HT-29 (cell line): ENCODE measurements around the gene ZP1. TPM values are rescaled to one million over a fixed set of nuclear protein-coding genes. Genes with fewer than 3 reads are reported as not detected.

Source experiments
- DNase-seq: peaks from one replicate; pipeline ENCODE4 v3.0.0-alpha.2; 2015; ENCODE audit warnings: low spot score
- total RNA-seq: library from RNA; depleted of rRNA; stranded (reverse); fragments of >200 nt; shearing (Covaris generic); gene quantifications from 2 replicates; pipeline ENCODE4 v1.2.3, GENCODE V29; 2014; rRNA removed

Gene ZP1
- total RNA-seq, 1 experiment from 2014 or later, result not detected

GRCh38 chr11:60922906-60923305 is 55.6 kb downstream of the ZP1 start:
- no peak for DNase-seq

- DNase-seq, result no peak
Measured at GRCh38 chr11:60923326-60923725, 56.0 kb downstream of the ZP1 start.

- DNase-seq, result no peak
Measured at GRCh38 chr11:60923800-60924109, 56.4 kb downstream of the ZP1 start.

GRCh38 chr11:60924110-60924905 is 57.0 kb downstream of the ZP1 start, which contains the start of gene TMEM132A:
TSS of gene TMEM132A (plus strand) at chr11:60924460. CDS start at chr11:60924634, 174 bp downstream.
- peak; percentile 80 for DNase-seq

Other genes starting within 250 kb of the ZP1 start
- gene MS4A8, start 167.9 kb upstream of the ZP1 start, total RNA-seq, result not detected in 2 replicates
- not detected in 2 replicates for gene MS4A18, start 142.8 kb upstream of the ZP1 start, total RNA-seq
- gene MS4A15, start 110.7 kb upstream of the ZP1 start, total RNA-seq, result not detected in 2 replicates
- gene MS4A10, start 82.2 kb upstream of the ZP1 start, total RNA-seq, result not detected in 2 replicates
- 56.4 and 60.6 TPM in 2 replicates for gene CCDC86, start 25.4 kb upstream of the ZP1 start, total RNA-seq
- gene PTGDR2, start 11.6 kb upstream of the ZP1 start, total RNA-seq, result 0.41 TPM in 1 of 2 replicates, not detected in the other
- 144 and 152 TPM in 2 replicates for gene PRPF19, start 39.0 kb downstream of the ZP1 start, total RNA-seq
- gene TMEM109, start 46.6 kb downstream of the ZP1 start, total RNA-seq, result 96.5 and 102 TPM in 2 replicates
- gene TMEM132A, start 56.9 kb downstream of the ZP1 start, total RNA-seq, result 35.6 and 37.5 TPM in 2 replicates
- gene SLC15A3, start 84.6 kb downstream of the ZP1 start, total RNA-seq, result 1.4 and 2.6 TPM in 2 replicates
- gene CD6, start 104.1 kb downstream of the ZP1 start, total RNA-seq, result 0.53 and 2.1 TPM in 2 replicates
- gene CD5, start 234.9 kb downstream of the ZP1 start, total RNA-seq, result not detected in 2 replicates